ENCODE measurements around the gene YY1.

The YY1 gene

GRCh38 chr14:100332071-100332639, 93.2 kb downstream of the YY1 start:
- H3K4me1 ChIP-seq = no peaks in the 10 kb centered on the region
- peaks cover 9% of the 10 kb centered on the region for H3K36me3 ChIP-seq
- H3K9me3 ChIP-seq = no peaks in the 10 kb centered on the region
- TF ChIP-seq CTCF (IDR thresholded peaks at IDR 0.05; ENCODE audit: low read depth, low read length) = no peak
- no peaks in the 10 kb centered on the region for H3K27me3 ChIP-seq
- H3K4me3 ChIP-seq (ENCODE audit: low read depth, low read length) = no peak overlapping the region
- no peak for DNase-seq

Measured in BE2C (cell line).